GM23248 (cell line): ENCODE data around the gene ZMYND12.

ENCODE experiments used
- EZH2 ChIP-seq: fragments of 200-600 bp; sonication (generic); IDR thresholded peaks from 2 replicates; pipeline ENCODE4 v1.6.1; 2018; ENCODE audit warnings: antibody characterized with exemption, mild to moderate bottlenecking; ENCODE audit not compliant: insufficient read depth, poor library complexity, severe bottlenecking
- EZH2phosphoT487 ChIP-seq: fragments of 200-600 bp; sonication (generic); IDR thresholded peaks from 2 replicates; pipeline ENCODE4 v1.6.1; 2018; ENCODE audit warnings: antibody characterized with exemption, moderate library complexity, mild to moderate bottlenecking, low read depth; ENCODE audit not compliant: insufficient read depth

DNA sequence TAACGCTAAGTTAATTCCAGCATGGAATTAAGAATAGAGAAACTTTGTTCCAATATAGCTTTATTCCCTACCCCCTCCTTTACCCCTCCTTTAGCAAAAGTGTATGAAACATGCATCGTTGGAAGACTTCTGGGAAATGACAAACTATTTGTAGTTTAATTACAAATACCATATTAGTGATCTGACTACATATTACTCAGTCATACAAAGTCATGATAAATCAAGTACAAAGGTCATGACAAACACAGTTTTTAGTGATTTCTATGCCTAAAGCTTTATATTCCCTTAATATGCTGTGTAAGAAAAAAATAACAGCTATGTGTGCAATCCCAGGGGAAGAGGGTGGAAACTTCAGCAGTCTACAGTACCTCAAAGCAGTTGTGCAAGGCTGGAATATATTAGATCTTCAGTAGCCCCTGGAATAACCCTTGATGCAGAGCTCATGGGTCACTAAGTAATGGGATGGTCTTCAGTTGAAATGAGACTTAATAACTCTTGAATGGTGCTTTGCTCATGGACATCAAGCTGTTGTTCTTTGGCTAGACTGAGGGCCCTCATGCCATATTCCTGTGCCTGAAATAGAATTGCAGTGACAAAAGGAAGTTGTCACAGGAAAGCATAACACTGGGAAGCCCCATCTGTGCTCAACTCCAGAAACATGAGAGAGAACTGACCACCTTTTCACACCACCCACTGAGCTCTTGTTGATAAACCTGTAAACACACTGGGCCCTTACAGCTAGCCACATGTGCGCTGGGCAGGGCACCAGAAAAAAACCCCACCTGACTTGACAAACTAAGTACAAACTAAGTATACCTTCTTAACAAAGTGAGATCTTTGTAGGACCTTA lies 25.3 kb downstream of the ZMYND12 start:
- TF ChIP-seq EZH2, result no peak
- TF ChIP-seq EZH2phosphoT487, result no peak
